NCI-H460 (cell line): ENCODE data around the gene WDR18. TPM values are rescaled to one million over a fixed set of nuclear protein-coding genes. Genes with fewer than 3 reads are reported as not detected.
"Not testable (repeated sequence)": the region's sequence is repeated elsewhere in the genome, so short reads cannot be mapped to it uniquely, and the experiment has no call there.

Source experiments
- DNase-seq: peaks from one replicate; pipeline ENCODE4 v3.0.0-alpha.2; 2016; ENCODE audit warnings: low read depth; ENCODE audit errors: extremely low read depth
- total RNA-seq: library from RNA; depleted of rRNA; stranded (reverse); fragments of >200 nt; shearing (Covaris generic); gene quantifications from 2 replicates; pipeline ENCODE4 v1.2.3, GENCODE V29; 2014

The WDR18 gene
- total RNA-seq, 1 experiment from 2014 or later, result 54.0 TPM

- DNase-seq, result no peak
Measured at GRCh38 chr19:948842-949496, 35.2 kb upstream of the WDR18 start.

DNA sequence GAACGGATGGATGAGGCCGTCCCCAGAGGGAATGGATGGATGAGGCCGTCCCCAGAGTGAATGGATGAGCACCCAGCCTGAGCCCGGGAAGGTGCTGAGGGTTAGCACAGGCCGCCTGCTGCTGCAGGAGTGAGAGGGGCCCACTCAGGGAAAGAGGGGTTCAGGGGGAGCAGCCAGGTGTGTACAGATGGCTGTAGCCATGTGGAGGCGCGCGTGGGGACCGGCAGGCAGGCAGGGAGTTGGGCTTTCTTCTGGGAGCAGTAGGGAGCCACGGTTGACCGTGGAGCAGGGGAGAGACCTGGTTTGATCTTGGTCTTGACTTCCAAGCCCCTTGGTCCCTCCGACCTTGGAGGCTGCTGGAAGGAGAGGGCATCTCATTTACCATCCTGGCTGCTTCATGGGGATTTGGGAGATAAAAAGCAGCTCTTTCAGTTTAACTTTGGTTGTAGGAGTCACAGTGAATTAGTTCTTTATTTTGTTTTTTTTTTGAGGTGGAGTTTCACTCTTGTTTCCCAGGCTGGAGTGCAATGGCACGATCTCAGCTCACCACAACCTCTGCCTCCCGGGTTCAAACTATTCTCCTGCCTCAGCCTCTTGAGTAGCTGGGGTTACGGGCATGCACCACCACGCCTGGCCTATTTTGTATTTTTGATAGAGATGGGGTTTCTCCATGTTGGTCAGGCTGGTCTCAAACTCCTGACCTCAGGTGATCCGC is 33.6 kb upstream of the WDR18 start:
- DNase-seq, result no peak

DNA sequence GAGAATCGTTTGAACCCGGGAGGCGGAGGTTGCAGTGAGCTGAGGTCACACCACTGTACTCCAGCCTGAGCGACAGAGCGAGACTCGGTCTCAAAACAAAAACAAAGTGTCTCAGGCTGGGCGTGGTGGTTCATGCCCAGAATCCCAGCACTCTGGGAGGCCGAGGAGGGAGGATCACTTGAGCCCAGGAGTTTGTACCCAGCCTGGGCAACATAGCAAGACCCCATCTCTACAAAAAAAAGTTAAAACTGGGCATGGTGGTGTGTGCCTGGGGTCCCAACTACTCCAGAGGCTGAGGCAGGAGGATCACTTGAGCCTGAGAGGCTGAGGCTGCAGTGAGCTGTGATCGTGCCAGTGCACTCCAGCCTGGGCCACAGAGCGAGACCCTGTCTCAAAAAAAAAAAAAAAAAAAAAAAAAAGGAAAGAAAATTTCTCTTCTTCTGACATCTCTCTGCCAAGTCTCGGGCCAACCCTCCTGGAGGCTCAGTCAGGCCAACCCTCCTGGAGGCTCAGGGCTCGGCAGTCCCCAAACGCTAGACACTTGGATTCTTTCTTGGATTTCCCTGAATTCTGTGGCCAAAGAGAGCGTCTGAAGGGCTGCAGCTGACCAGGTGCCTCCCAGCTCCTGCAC is 32.0 kb upstream of the WDR18 start:
- DNase-seq, result no peak

DNA sequence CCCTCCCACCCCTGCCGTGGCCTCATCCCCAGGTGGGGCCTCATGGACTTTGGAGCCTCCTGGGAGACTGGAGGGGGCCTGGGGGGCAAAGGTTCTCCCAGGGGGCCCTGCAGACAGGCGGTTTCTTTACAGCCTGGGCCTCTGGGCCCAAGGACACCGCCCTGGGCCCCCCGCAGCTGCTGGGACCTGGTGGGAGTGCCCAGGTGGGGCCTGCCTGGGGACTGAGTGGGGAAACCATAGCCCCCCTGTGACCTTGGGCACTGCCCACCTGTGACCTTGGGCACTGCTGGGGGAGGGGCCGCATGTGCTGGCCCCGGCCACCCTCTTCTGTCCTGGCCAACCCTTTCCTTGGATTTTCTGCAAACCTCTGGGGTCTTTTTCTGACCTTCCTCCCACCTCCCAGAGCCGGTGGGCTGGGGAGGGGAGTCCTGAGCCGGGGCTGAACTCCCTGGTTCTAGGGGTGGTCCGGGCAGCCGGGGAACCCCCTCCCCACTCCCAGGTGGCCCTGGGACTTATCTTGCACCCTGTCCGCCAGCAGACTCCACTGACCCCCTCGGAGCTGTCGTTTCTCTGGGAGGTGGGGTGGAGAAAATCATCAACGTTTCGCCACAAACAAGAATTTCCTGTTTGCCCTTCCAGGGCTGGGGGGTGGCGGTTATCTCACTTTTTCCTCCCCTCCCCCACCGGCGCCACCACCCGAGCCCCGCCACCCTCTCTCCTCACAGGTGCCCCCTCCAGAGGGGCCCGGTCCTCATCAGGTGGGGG is 31.3 kb upstream of the WDR18 start:
- DNase-seq, result no peak

- DNase-seq, result no peak
Measured at GRCh38 chr19:953445-954271, 30.5 kb upstream of the WDR18 start.

DNA sequence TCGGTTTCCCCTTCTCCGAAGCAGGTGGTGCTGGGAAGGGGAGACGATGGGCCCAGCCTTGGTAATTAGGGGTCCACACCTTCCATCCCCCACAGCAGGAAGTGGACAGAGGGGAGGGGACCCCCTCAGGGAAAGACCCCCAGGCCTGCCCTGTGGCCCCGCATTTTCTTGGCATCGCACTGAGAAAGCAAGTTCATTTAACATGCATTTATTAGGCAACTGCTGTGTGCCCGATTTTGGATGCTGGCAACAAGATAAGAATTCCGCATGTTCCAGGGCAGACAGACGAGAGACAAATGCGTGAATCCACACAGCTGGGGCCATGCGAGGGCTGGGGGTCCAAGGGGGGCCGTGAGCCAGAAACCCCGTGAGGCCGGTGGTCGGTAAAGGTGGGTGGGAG is 29.9 kb upstream of the WDR18 start:
- no peak for DNase-seq

DNA sequence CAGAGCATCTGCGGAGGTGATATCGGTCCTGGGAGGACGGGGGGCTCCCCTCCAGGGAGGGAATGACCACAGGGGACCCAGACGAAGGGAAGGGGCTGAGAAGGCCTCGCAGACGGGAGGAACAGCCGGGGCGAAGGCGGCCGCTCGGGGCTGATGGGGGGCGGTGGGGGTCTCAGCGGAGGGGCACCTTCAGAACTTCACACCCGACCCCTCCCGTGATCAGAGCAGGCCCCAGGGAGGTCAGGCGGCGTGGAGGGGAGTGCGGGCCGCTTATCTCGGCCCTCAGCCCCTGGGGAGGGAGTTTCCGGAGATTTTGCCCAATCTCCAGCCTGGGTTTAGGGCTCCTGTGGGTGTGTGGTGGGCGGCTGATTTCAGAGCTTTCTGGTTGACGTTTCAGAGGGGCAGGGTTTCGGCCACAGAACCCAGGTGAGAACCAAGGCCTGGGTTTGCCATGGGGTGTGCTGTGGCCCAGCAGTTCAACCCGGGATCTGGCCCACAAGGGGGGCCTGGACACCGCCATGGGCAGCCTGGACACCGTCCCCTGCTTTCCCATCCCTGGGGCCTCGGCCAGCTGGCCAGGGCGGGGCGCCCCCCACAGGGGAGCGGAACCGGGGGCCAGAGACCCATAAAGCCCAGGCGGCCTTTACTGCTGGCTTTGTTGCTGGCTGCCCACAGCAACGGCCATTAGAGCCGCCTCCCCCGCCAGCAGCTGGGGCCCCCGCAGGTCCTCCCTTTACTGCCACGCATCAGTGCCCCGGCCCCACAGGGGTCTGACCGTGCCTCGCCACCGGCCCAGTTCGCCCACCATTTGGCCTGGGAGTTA is 29.3 kb upstream of the WDR18 start:
- DNase-seq, result no peak

- DNase-seq, result no peak
Measured at GRCh38 chr19:955803-956765, 28.1 kb upstream of the WDR18 start.

DNA sequence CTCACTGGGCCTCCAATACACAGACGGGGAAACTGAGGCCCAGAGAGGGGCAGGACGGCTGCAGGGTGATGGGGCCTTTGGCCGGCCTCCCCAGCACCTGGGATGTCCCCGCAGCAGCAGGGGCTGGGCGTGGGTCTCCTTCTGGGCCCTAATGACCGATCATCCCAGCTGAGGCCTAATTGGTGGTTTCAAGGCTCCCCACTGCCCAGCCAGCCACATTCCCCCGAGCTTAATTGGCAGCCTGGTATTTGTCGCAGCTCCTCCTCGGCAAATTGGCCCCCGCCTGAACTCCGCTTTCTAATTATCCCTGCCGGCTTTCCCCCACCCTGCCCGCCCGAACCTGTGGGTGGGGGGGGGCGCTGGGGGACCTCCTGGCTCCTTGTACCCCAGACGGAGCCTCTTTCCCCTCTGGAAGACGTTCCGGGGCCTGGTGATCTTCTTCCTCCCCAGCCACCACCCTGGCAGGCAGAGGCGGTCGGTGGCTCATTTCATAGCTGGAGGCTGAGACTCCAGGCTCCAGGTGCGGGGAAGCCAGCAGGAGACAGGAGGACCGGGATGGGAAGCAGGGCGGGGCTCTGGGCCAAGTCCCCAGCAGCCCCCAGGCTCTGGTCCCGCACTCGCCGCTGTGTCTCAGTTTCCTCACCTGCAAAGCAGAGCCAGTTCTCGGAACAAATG is 27.2 kb upstream of the WDR18 start:
- no peak for DNase-seq

DNA sequence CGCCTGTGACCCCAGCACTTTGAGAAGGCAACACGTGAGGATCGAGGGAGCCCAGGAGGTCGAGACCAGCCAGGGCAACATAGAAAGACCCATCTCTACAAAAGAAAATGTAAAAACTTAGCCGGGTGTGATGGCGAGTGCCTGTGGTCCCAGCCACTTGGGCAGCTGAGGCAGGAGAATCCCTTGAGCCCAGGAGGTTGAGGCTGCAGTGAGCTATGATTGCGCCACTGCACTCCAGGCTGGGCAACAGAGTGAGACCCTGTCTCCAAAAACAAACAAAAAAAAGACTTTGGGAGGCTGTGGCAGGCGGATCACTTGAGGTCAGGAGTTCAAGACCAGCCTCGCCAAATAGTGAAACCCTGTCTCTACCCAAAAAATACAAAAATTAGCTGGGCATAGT is 26.6 kb upstream of the WDR18 start:
- not testable (repeated sequence) for DNase-seq

GRCh38 chr19:958967-959855 is 24.9 kb upstream of the WDR18 start:
- peak; percentile 44 for DNase-seq

- no peak for DNase-seq
Measured at GRCh38 chr19:960020-960419, 24.1 kb upstream of the WDR18 start.

DNA sequence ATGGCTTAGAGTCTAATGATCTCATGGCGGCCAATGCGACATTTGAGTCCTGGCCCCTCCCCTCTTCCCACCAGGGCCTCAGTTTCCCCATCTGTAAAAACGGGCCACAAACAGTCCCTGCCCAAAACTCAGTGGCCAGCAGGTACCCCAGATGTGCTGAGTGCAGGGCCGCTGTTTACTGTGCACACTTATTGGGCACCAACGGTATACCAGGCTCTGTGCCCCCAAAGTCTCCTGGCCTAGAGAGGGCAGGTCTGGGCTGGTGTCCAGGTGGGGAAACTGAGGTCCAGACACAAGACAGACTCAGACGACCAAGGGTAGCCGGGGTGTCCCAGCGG is 23.6 kb upstream of the WDR18 start:
- no peak for DNase-seq

DNA sequence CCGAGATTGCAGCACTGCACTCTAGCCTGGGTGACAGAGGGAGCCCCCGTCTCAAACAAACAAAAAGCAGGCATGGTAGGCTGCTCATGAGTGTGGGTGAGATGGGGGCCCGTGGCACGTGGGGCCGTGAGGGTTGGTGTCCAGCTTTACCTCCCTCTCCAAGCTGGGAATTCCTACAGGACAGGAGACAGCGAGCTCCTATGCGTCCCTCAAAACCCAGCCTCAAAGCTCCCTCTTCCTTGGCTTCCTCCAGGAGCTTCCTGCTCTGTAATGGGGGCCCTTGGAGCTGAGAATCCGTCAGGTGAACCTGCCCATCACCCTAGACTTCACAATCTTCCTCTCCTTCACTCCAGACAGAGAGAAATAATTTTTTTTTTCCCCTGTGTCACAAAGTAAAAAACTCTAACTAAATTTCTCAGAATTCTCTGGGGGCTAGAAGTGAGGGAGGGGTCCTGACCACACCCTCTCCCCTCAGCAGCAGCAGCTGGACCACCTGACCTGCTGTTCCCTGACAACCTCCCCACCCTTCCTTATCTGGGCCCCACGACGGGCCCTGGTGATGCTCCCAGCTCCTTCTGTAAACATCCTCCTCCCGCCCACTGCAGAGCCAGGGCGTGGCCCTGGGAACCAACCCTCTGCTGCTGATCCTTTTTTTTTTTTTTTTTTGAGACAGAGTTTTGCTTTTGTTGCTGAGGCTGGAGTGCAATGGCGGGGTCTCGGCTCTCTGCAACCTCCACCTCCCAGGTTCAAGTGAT is 22.1 kb upstream of the WDR18 start:
- DNase-seq, result no peak

DNA sequence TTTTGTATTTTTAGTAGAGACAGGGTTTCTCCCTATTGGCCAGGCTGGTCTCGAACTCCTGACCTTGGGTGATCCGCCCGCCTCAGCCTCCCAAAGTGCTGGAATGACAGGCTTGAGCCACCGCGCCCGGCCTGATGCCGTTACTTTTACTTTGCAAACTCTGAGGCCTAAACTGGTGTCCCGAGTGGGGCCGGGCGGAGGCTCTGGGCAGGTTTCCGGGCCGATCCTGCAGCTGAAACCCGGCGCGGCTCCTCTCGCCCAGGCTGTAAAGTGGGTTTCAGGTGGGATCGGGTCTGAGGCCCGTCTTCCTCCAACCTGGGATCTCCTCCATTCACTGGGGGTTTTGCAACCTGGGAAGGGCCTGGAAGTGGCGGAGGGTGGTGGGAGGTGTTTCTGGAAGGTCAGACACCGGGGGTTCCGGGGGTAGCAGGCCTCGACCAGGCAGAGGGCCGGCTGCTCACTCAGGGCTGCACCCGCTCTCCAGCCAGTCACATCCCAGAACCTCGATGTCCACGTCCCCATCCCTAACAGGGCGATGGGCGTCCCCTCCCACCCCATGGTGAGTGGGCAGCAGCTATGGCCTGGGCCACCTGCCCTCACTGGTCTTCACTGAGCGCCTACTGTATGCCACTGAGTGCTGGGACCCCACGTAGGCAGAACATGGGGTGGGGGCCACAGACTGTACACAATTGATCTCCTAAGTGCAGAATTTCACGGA is 21.3 kb upstream of the WDR18 start:
- no peak for DNase-seq
